ENCODE measurements around the gene SREBF1.

Gene SREBF1

GRCh38 chr17:17794382-17794781 is 42.4 kb downstream of the SREBF1 start:
- DNase-seq (ENCODE audit: low spot score) = no peak

GRCh38 chr17:17793378-17794214 is 43.2 kb downstream of the SREBF1 start:
- no peak for DNase-seq (ENCODE audit: low spot score)

GRCh38 chr17:17792551-17793377 is 44.0 kb downstream of the SREBF1 start:
- DNase-seq (ENCODE audit: low spot score) = no peak

GRCh38 chr17:17792037-17792550 is 44.7 kb downstream of the SREBF1 start:
- DNase-seq (ENCODE audit: low spot score) = no peak

GRCh38 chr17:17790637-17791464 is 45.9 kb downstream of the SREBF1 start:
- no peak for DNase-seq (ENCODE audit: low spot score)

- no peak for DNase-seq (ENCODE audit: low spot score)
These were observed 46.8 kb downstream of the SREBF1 start for GRCh38 chr17:17789828-17790636.

- no peak for DNase-seq (ENCODE audit: low spot score)
These were observed 47.4 kb downstream of the SREBF1 start for GRCh38 chr17:17789410-17789809.

- no peak for DNase-seq (ENCODE audit: low spot score)
These were observed 47.8 kb downstream of the SREBF1 start for GRCh38 chr17:17788967-17789366.

GRCh38 chr17:17787568-17787967 is 49.2 kb downstream of the SREBF1 start:
- no peak for DNase-seq (ENCODE audit: low spot score)

GRCh38 chr17:17786998-17787397 is 49.8 kb downstream of the SREBF1 start:
- DNase-seq (ENCODE audit: low spot score) = no peak

GRCh38 chr17:17785407-17785806 is 51.4 kb downstream of the SREBF1 start:
- no peak for DNase-seq (ENCODE audit: low spot score)

GRCh38 chr17:17784657-17785267 is 52.0 kb downstream of the SREBF1 start:
- peak; percentile 58 for DNase-seq (ENCODE audit: low spot score)

GRCh38 chr17:17783825-17784656 is 52.7 kb downstream of the SREBF1 start:
- DNase-seq (ENCODE audit: low spot score) = peak; percentile 55

GRCh38 chr17:17783116-17783824 is 53.5 kb downstream of the SREBF1 start:
- DNase-seq (ENCODE audit: low spot score) = peak; percentile 41

- DNase-seq (ENCODE audit: low spot score) = no peak
These were observed 54.2 kb downstream of the SREBF1 start for GRCh38 chr17:17782523-17783115.

- no peak for DNase-seq (ENCODE audit: low spot score)
These were observed 54.9 kb downstream of the SREBF1 start for GRCh38 chr17:17781591-17782496.

- DNase-seq (ENCODE audit: low spot score) = no peak
These were observed 55.7 kb downstream of the SREBF1 start for GRCh38 chr17:17780922-17781590.
